HUES6 (cell line): ENCODE measurements around the gene POLR3H.

Experiments used
- H3K27ac ChIP-seq: 2 replicates; pipeline ENCODE4 v1.7.0; 2013; ENCODE audit warnings: low read depth, mild to moderate bottlenecking, low read length, inconsistent platforms
- H3K27me3 ChIP-seq: 2 replicates; pipeline ENCODE4 v1.6.1; 2013; ENCODE audit warnings: low read length; ENCODE audit not compliant: control insufficient read depth, insufficient read depth
- H3K36me3 ChIP-seq: 2 replicates; pipeline ENCODE4 v1.6.1; 2013; ENCODE audit warnings: low read length; ENCODE audit not compliant: control insufficient read depth, insufficient read depth
- H3K4me1 ChIP-seq: 2 replicates; pipeline ENCODE4 v1.6.1; 2013; ENCODE audit warnings: low read length; ENCODE audit not compliant: control insufficient read depth, insufficient read depth
- H3K4me3 ChIP-seq: 2 replicates; pipeline ENCODE4 v1.5.1; 2013; ENCODE audit warnings: low read depth, low read length
- H3K9ac ChIP-seq: one replicate; pipeline ENCODE4 v1.6.1; 2013; ENCODE audit warnings: mild to moderate bottlenecking, low read length
- H3K9me3 ChIP-seq: 2 replicates; pipeline ENCODE4 v1.6.1; 2013; ENCODE audit warnings: low read depth, low read length; ENCODE audit not compliant: control insufficient read depth, insufficient read depth

Gene POLR3H

DNA sequence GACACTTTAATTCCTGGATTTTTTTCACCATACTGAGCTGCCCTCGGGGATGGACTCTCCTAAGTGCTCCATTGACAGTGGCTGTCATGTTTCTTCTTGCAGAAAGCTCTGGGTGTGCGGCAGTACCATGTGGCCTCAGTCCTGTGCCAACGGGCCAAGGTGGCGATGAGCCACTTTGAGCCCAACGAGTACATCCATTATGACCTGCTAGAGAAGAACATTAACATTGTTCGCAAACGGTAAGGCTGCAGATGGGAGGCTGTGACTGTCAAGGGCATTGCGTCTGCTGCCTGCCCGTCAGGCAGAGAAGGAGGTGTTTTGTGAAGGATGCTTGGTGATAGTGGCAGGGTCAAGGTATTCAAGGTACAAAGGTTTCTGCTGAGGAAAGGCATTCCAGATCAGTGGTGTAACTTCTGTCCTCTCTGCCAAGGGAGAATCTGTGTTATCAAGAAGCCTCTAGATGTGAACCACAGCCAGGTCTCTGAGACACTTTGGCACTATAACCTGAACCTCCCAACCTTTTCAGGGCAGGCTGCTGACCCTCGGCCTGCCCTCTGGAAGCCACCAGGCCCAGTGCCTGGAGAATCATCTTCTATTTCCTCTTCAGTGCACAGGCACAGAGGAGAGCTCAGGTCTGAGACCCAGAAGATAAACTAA is 44.5 kb downstream of the POLR3H start:
- H3K9me3 ChIP-seq: no peaks in the 10 kb centered on the region
- H3K9ac ChIP-seq: no peak overlapping the region
- no peaks in the 10 kb centered on the region for H3K4me1 ChIP-seq
- no peaks in the 10 kb centered on the region for H3K27me3 ChIP-seq
- peaks cover 24% of the 10 kb centered on the region for H3K36me3 ChIP-seq
- no peak overlapping the region for H3K4me3 ChIP-seq
- no peak overlapping the region for H3K27ac ChIP-seq

DNA sequence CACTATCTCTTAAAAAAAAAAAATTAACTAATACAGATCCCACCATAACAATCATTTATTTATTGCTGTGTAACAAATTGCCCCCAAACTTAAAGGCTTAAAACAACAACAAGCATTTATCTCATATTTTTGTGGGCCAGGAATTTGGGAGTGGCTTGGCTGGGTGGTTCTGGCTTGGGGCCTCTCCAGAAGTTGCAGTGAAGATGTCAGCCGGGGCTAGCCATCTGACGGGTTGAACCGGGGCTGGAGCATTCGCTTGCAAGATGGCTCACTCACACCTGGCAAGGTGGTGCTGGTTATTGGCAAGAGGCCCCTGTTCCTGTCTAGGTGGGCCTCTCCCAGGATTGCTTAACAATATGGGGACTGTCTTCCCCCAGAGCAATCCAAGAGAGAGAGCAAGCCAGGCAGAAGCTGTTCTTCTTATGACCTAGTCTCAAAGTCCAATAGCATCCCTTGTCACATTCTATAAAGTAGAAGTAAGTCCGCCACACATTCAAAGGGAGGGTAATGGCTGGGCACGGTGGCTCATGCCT is 45.9 kb downstream of the POLR3H start:
- Histone ChIP-seq H3K9ac (no peak overlapping the region), H3K4me3 (no peak overlapping the region), H3K27me3 (no peaks in the 10 kb centered on the region), H3K27ac (no peak overlapping the region), H3K9me3 (no peaks in the 10 kb centered on the region), H3K36me3 (peaks cover 24% of the 10 kb centered on the region), H3K4me1 (no peaks in the 10 kb centered on the region)

DNA sequence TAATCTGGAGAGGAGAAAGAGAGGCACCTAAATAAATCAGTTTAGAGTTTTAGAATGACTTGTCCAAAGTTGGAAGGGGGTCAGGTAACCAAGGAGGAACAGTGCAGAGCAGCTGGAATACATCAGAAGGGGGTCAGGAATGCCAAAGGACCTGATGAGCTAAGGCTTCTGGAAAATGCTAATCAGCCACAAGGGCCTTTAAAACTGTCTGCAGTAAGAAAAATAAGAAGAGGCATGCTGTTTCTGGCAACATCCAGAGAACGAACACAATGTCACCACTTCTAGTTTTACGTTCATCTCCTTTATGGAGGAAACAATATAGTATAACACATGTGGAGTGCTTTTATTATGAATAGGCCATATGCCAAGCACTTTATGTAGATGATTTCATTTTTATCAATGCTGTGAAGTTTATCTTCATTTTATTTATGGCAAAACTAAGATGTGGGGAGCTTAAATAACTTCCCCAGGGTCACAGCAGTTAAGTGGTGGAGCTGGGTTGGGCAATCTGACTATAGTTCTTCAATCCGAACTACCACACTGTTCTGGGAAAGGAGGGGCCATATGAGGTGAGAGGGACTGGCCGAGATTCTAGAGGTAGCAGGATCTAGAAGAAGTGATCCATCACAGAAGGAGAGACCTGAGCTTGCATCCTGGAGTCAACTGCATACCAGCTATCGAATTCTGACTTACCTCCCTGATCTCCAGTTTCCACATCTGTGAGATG is 52.7 kb downstream of the POLR3H start:
- Histone ChIP-seq H3K36me3 (no peaks in the 10 kb centered on the region), H3K27me3 (no peaks in the 10 kb centered on the region), H3K4me1 (peaks cover 40% of the 10 kb centered on the region), H3K4me3 (no peak overlapping the region), H3K9me3 (no peaks in the 10 kb centered on the region), H3K27ac (no peak overlapping the region), H3K9ac (no peak overlapping the region)

DNA sequence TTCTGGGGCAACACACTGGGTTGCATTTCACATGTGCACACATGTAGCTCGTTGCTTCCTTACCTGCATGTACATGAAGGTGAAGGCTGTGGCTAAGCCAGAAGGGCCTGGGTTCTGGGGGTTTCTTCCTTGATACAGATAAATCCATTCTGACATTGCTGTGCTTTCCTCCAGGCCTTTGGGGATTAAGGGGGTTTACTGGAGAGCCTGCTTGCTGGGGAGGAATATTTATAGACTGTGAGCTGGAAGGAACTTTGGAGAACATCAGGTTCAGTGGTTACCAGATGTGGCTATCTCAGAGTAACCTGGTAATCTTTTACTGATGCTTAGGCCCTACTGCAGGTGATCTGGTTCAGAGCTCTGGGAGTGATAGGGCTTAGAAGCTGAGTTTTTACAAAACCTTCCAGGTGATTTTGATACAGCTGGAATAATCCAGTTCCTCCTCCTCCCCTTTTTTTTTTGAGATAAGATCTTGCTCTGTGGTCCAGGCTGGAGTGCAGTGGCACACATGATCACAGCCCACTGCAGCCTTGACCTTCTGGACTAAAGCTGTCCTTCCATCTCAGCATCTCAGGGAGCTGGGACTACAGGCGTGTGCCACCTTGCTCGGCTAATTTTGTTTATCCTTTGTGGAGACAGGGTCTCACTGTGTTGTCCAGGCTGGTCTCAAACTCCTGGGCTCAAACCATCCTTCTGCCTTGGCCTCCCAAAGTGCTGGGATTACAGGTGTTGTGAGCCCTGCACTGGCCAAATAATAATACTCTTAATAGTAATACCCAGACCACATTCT is 55.5 kb downstream of the POLR3H start:
- no peak overlapping the region for H3K9ac ChIP-seq
- H3K4me3 ChIP-seq: no peak overlapping the region
- no peaks in the 10 kb centered on the region for H3K9me3 ChIP-seq
- no peak overlapping the region for H3K27ac ChIP-seq
- no peaks in the 10 kb centered on the region for H3K36me3 ChIP-seq
- H3K4me1 ChIP-seq: peaks cover 40% of the 10 kb centered on the region
- no peaks in the 10 kb centered on the region for H3K27me3 ChIP-seq

DNA sequence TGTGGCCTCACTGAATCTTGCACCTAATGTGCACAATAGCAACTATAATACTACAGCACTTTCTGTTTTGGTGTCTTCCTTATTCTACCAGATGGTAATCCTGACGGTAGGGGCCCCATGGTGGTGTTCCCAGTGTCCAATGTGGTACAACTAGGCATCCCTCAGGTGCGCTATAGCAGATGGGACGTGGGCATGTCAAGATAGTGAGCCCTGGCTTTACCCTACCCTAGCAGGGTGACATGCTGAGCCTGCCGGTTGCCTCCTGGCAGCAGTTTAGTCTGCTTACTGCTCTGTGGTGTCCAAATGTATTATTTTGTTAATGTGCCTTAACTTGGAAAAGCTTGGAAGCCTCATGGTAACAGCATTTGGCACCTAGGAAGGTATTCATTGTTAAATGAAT is 56.2 kb downstream of the POLR3H start:
- Histone ChIP-seq H3K27ac (no peak overlapping the region), H3K4me3 (no peak overlapping the region), H3K27me3 (no peaks in the 10 kb centered on the region), H3K4me1 (peaks cover 40% of the 10 kb centered on the region), H3K36me3 (no peaks in the 10 kb centered on the region), H3K9me3 (no peaks in the 10 kb centered on the region), H3K9ac (no peak overlapping the region)

DNA sequence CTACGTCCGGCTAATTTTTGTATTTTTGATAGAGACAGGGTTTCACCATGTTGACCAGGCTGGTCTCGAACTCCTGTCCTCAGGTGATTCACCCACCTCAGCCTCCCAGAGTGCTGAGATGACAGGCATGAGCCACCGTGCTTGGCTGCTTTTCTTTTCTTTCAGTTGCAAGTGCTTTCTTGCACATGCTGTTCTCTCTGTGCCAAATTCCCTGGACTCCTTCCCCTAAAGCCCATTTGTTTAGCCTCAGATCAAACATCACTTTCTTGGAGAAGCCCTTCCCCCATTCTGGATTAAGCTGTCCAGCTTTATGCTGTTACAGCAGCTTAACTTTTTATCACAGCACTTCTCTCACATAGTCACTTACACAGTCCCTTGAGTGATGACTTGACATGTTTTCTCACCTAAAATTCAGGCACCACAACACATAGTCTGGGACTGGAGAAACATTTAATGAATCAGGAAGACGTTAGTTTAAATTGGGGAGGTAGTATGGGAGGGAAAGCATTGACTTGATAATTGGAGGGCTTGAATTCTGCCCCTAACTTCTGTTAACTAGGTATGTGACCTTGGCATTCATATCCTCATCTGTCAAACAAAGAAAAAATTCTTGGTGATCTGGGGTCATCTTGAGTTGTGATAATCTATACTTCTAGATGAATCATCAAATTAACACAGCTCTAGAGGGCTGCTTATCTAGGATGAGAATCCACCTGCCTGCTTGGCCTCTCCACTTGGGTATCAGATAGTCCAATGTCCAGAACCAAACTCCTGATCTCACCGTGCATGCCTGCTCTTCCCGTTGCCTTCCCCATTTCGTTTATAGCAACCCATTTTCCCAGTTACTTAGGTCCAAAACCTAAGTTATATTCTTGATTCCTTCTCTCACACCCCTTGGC is 57.0 kb downstream of the POLR3H start:
- Histone ChIP-seq H3K9me3 (no peaks in the 10 kb centered on the region), H3K4me1 (peaks cover 46% of the 10 kb centered on the region), H3K9ac (no peak overlapping the region), H3K4me3 (no peak overlapping the region), H3K27me3 (no peaks in the 10 kb centered on the region), H3K27ac (no peak overlapping the region), H3K36me3 (no peaks in the 10 kb centered on the region)

DNA sequence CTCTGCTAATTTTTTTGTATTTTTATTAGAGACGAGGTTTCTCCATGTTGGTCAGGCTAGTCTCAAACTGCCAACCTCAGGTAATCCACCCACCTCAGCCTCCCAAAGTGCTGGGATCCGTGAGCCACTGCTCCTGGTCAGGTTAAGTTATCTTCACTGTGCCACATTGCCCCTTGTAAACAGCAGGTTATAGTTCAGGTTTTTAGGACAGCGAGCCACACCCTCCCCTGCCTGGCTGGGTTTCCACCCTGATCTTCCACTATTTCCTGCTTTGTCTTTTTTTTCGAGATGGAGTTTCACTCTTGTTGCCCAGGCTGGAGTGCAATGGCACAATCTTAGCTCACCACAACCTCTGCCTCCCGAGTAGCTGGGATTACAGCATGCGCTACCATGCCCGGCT is 59.2 kb downstream of the POLR3H start:
- H3K9ac ChIP-seq: no peak overlapping the region
- H3K27ac ChIP-seq: no peak overlapping the region
- H3K36me3 ChIP-seq: no peaks in the 10 kb centered on the region
- no peaks in the 10 kb centered on the region for H3K9me3 ChIP-seq
- no peak overlapping the region for H3K4me3 ChIP-seq
- no peaks in the 10 kb centered on the region for H3K27me3 ChIP-seq
- H3K4me1 ChIP-seq: peaks cover 52% of the 10 kb centered on the region

DNA sequence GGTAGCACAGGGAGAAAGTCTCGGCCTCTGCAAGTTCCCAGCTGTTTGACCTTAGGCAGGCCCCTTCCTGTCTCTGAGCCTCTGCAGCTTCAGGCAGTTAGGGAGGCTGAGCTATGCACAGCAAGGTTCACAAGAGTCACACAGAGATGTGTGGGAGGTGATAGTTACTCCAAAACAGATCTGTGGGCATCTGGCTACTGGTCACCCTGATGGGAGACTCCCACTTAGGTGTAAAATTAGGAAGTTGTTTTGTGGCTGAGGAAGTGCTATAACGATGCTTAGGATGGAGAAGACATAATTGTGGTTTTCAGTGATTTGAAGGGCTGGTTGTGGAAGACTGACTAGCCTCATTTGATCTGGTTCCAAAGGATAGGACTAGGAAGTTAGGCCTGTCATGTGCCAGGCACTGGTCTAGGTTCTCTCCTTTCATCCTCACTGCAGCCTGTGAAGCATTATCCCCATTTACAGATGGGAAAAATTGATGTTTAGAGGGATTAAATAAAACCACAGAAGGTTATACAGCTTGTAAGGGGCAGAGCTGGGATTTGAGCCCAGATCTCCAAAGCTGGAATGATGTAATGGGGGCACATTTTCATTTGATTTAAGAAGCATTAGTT is 61.8 kb downstream of the POLR3H start:
- H3K4me3 ChIP-seq: peak overlapping the region; percentile 20; the same call in 1 of the 2 replicates
- no peak overlapping the region; the same call in 1 of the 2 replicates for H3K27ac ChIP-seq
- peak overlapping the region; percentile 32 for H3K9ac ChIP-seq
- no peaks in the 10 kb centered on the region for H3K9me3 ChIP-seq
- no peaks in the 10 kb centered on the region for H3K27me3 ChIP-seq
- H3K4me1 ChIP-seq: peaks cover 44% of the 10 kb centered on the region
- H3K36me3 ChIP-seq: no peaks in the 10 kb centered on the region

DNA sequence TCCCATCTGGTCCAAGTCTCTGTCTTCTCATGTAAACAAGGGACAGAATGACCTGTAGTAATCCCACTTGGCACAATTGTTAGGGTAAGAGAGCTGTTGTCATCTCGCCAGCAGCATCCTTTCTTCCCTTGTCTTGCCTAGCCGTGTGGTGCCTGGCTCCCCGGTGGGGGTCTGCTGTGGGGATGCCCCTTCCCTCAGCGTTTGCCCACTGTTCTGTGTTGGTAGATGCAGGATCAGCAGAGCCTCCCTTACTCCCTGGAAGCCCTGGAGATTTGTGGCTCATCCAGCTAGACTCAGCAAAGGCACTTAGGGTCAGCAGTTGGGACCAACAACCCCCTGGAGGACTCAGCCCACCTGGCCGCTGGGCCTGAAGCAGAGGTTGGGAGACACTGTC is 62.3 kb downstream of the POLR3H start:
- Histone ChIP-seq H3K36me3 (no peaks in the 10 kb centered on the region), H3K27ac (no peak overlapping the region; the same call in 1 of the 2 replicates), H3K4me3 (peak overlapping the region; percentile 20; the same call in 1 of the 2 replicates), H3K9me3 (no peaks in the 10 kb centered on the region), H3K9ac (peak overlapping the region; percentile 32), H3K27me3 (no peaks in the 10 kb centered on the region), H3K4me1 (peaks cover 39% of the 10 kb centered on the region)
